HepG2 (cell line): Measurements from ENCODE around the gene STX10. TPM values are rescaled to one million over a fixed set of nuclear protein-coding genes. Genes with fewer than 3 reads are reported as not detected.

ENCODE experiments used
- BORCS8-MEF2B ChIP-seq: sonication (generic); formaldehyde crosslinking; IDR thresholded peaks from 2 replicates; pipeline ENCODE4 v1.8.0; 2022; ENCODE audit warnings: mild to moderate bottlenecking, missing genetic modification reagents
- CBX5 ChIP-seq: sonication (generic); formaldehyde crosslinking; IDR thresholded peaks from 2 replicates; pipeline ENCODE4 v1.4.0; 2020; ENCODE audit warnings: missing genetic modification reagents, borderline replicate concordance
- EP300 ChIP-seq, 3 experiments: sonication (generic) in 1 of 3; formaldehyde crosslinking in 1 of 3; IDR thresholded peaks; 2 replicates each; pipeline versions ENCODE4 v1.5.1 to v1.6.1; 2011 to 2020; ENCODE audit warnings: low read depth in 2 of 3, low read length in 2 of 3, borderline replicate concordance in 1 of 3, improper control_type of control experiment in 1 of 3, mild to moderate bottlenecking in 1 of 3, missing genetic modification reagents in 1 of 3, moderate library complexity in 1 of 3
- HDAC1 ChIP-seq: sonication (generic); formaldehyde crosslinking; IDR thresholded peaks from 2 replicates; pipeline ENCODE4 v1.5.1; 2020; ENCODE audit warnings: mild to moderate bottlenecking, missing genetic modification reagents
- HNF4G ChIP-seq, 2 experiments: sonication (generic) in 1 of 2; formaldehyde crosslinking in 1 of 2; IDR thresholded peaks; 2 replicates each; pipeline versions ENCODE4 v1.4.0 to v1.6.1; 2011 to 2020; ENCODE audit warnings: borderline replicate concordance in 2 of 2, low read depth in 2 of 2, mild to moderate bottlenecking in 2 of 2, low read length in 1 of 2, missing genetic modification reagents in 1 of 2, moderate library complexity in 1 of 2
- MED8 ChIP-seq: sonication (generic); formaldehyde crosslinking; IDR thresholded peaks from 2 replicates; pipeline ENCODE4 v1.8.1; 2023; ENCODE audit warnings: mild to moderate bottlenecking, missing genetic modification reagents; ENCODE audit not compliant: insufficient replicate concordance
- MEIS2 ChIP-seq: sonication (generic); formaldehyde crosslinking; IDR thresholded peaks from 2 replicates; pipeline ENCODE4 v1.9.0; 2021; ENCODE audit warnings: mild to moderate bottlenecking, missing genetic modification reagents
- NAIF1 ChIP-seq: sonication (generic); formaldehyde crosslinking; IDR thresholded peaks from 2 replicates; pipeline ENCODE4 v1.5.0; 2020; ENCODE audit warnings: mild to moderate bottlenecking, missing genetic modification reagents, borderline replicate concordance
- NR2C2 ChIP-seq: sonication (generic); formaldehyde crosslinking; IDR thresholded peaks from 2 replicates; pipeline ENCODE4 v1.4.0; 2020; ENCODE audit warnings: missing genetic modification reagents, mild to moderate bottlenecking, moderate library complexity, borderline replicate concordance
- NR2F6 ChIP-seq, 2 experiments: IDR thresholded peaks; 2 replicates each; pipeline ENCODE4 v1.6.1; 2016; ENCODE audit warnings: antibody characterized with exemption in 1 of 2, mild to moderate bottlenecking in 1 of 2
- POGZ ChIP-seq: sonication (generic); formaldehyde crosslinking; IDR thresholded peaks from 2 replicates; pipeline ENCODE4 v1.4.0; 2020; ENCODE audit warnings: mild to moderate bottlenecking, missing genetic modification reagents
- RORA ChIP-seq: sonication (generic); formaldehyde crosslinking; IDR thresholded peaks from 2 replicates; pipeline ENCODE4 v1.5.0; 2020; ENCODE audit warnings: mild to moderate bottlenecking, missing genetic modification reagents, moderate library complexity
- SOX5 ChIP-seq: IDR thresholded peaks from 2 replicates; pipeline ENCODE4 v1.6.1; 2016; ENCODE audit warnings: borderline replicate concordance
- ZBTB7B ChIP-seq: sonication (generic); formaldehyde crosslinking; IDR thresholded peaks from 2 replicates; pipeline ENCODE4 v1.4.0; 2020; ENCODE audit warnings: missing genetic modification reagents
- ZMAT3 ChIP-seq: sonication (generic); formaldehyde crosslinking; conservative IDR thresholded peaks from 2 replicates; pipeline ENCODE4 v1.7.0; 2021; ENCODE audit warnings: missing genetic modification reagents
- ZMYM3 ChIP-seq: sonication (generic); formaldehyde crosslinking; IDR thresholded peaks from 2 replicates; pipeline ENCODE4 v1.5.1; 2020; ENCODE audit warnings: mild to moderate bottlenecking, missing genetic modification reagents
- ZSCAN29 ChIP-seq: sonication (generic); formaldehyde crosslinking; conservative IDR thresholded peaks from 2 replicates; pipeline ENCODE4 v1.4.0; 2020; ENCODE audit warnings: mild to moderate bottlenecking, missing genetic modification reagents
- polyA plus RNA-seq, 8 experiments: library from polyadenylated mRNA; depleted of rRNA in 3 of 8; stranded (reverse) in 7 of 8; unstranded in 1 of 8; fragments of >200 nt; fragmentation: Illumina TruSeq in 4 of 8; extraction: Trizol in 4 of 8; gene quantifications; 2 replicates each; pipeline versions ENCODE4 v1.2.1 to v1.2.3, GENCODE V29; 2011 to 2016; ENCODE audit warnings: low read depth in 4 of 8, missing spikeins in 1 of 8, mixed read lengths in 1 of 8; ENCODE audit not compliant: insufficient read depth in 1 of 8
- total RNA-seq, 5 experiments: library from RNA; depleted of rRNA; stranded (reverse); fragments of >200 nt; fragmentation: Illumina TruSeq; extraction: Trizol; gene quantifications; 2 replicates each; pipeline ENCODE4 v1.2.3, GENCODE V29; 2016; ENCODE audit warnings: low read depth in 1 of 5
- TF ChIP-seq, protein P1 (sequence below): sonication (generic); formaldehyde crosslinking; IDR thresholded peaks from 2 replicates; pipeline ENCODE4 v1.5.1; 2020; ENCODE audit warnings: missing genetic modification reagents, mild to moderate bottlenecking, borderline replicate concordance
- TF ChIP-seq, protein P2 (sequence below), 2 experiments: sonication (generic) in 1 of 2; formaldehyde crosslinking in 1 of 2; IDR thresholded peaks; 2 replicates each; pipeline versions ENCODE4 v1.6.1 to v1.9.0; 2014 to 2022; ENCODE audit warnings: antibody characterized with exemption in 1 of 2, borderline replicate concordance in 1 of 2, inconsistent platforms in 1 of 2, low read depth in 1 of 2, missing genetic modification reagents in 1 of 2

STX10 gene
- total and polyA plus RNA-seq, 2 of the 13 experiments (the other 11 are each of a cell fraction or from before 2014, with no cell fraction given), result 47.9 to 66.4 TPM

DNA sequence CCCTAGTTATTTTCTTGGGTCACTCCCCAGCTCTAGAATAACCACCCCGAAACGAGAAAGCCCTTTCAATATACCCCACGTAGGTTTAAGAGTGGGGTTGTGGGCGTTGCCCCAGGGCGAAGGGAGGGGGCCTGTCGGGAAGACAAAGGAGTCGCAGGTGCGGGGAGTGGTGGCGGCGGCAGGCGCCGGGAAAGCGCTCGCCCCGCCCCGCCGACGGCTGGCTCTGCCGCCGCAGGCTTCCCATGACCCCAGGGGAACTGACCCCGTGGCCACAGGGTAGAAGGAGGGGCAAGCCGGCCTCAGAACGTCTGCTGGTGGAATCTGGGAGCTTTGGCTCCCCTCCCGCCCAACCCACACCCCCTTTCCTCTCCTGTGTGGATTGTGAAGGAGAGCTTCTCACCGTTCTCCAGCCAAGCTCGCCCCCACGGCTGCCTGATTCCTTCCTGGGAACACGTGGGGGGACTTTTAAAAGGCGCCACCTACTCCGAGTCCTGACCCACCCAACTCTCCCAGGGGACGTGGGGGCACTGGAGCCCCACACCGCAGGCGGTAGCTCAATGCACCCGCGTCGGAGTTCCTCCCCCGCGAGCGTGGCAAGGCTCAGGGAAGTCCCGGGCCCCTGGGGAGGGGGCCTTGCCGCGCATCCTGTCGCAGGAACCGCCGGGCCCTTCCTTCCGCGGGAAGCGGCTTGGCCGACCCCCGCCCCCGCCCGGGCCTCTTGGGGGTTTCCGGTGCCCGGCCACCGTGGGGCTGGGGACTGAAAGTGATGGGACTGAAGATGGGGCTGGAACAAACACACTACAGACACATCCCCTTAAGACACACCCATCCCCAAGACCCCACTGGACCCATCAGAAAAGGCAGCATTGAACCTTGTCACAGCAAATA is 5.5 kb upstream of the STX10 start (continued):
- TF ChIP-seq MED8 (CRISPR knock-in tag) (no peak), POGZ (peak; percentile 37; the same call in 1 of the 2 replicates), BORCS8-MEF2B (no peak), ZBTB7B (CRISPR knock-in tag) (peak; percentile 54; the same call in 1 of the 2 replicates), MEIS2 (CRISPR knock-in tag) (0 out of 2 replicates have a peak, but pooled peaks have one; percentile 7), RORA (CRISPR knock-in tag) (no peak), NAIF1 (0 out of 2 replicates have a peak, but pooled peaks have one; percentile 58), SOX5 (CRISPR knock-in tag) (peak; percentile 64; the same call in 1 of the 2 replicates), NR2F6 (IDR thresholded peaks at IDR 0.05) (peak; percentile 28), NR2F6 (CRISPR knock-in tag; IDR thresholded peaks at IDR 0.05) (peak; percentile 78), CBX5 (CRISPR knock-in tag) (no peak), ZSCAN29 (CRISPR knock-in tag) (peak; percentile 47; the same call in 1 of the 2 replicates), NR2C2 (CRISPR knock-in tag) (peak; percentile 68; the same call in 1 of the 2 replicates), ZMYM3 (CRISPR knock-in tag) (peak; percentile 67; the same call in 1 of the 2 replicates), ZMAT3 (CRISPR knock-in tag) (0 out of 2 replicates have a peak, but pooled peaks have one; percentile 38), HDAC1 (CRISPR knock-in tag) (peak; percentile 71), EP300 (IDR thresholded peaks at IDR 0.05; ENCODE audit: low read depth in 2 of 2, low read length in 2 of 2) (peak in 1 of 2 experiments; percentile 33; a peak in 2 of 4 replicates), EP300 (CRISPR knock-in tag; IDR thresholded peaks at IDR 0.05; ENCODE audit: borderline replicate concordance) (no peak), HNF4G (IDR thresholded peaks at IDR 0.05; ENCODE audit: borderline replicate concordance, low read depth, low read length) (no peak), HNF4G (CRISPR knock-in tag; IDR thresholded peaks at IDR 0.05; ENCODE audit: borderline replicate concordance, low read depth) (no peak; the same call in 1 of the 2 replicates)
- TF ChIP-seq, protein P1, sequence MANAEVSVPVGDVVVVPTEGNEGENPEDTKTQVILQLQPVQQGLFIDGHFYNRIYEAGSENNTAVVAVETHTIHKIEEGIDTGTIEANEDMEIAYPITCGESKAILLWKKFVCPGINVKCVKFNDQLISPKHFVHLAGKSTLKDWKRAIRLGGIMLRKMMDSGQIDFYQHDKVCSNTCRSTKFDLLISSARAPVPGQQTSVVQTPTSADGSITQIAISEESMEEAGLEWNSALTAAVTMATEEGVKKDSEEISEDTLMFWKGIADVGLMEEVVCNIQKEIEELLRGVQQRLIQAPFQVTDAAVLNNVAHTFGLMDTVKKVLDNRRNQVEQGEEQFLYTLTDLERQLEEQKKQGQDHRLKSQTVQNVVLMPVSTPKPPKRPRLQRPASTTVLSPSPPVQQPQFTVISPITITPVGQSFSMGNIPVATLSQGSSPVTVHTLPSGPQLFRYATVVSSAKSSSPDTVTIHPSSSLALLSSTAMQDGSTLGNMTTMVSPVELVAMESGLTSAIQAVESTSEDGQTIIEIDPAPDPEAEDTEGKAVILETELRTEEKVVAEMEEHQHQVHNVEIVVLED (CRISPR knock-in tag), result 0 out of 2 replicates have a peak, but pooled peaks have one; percentile 21
- TF ChIP-seq, protein P2, sequence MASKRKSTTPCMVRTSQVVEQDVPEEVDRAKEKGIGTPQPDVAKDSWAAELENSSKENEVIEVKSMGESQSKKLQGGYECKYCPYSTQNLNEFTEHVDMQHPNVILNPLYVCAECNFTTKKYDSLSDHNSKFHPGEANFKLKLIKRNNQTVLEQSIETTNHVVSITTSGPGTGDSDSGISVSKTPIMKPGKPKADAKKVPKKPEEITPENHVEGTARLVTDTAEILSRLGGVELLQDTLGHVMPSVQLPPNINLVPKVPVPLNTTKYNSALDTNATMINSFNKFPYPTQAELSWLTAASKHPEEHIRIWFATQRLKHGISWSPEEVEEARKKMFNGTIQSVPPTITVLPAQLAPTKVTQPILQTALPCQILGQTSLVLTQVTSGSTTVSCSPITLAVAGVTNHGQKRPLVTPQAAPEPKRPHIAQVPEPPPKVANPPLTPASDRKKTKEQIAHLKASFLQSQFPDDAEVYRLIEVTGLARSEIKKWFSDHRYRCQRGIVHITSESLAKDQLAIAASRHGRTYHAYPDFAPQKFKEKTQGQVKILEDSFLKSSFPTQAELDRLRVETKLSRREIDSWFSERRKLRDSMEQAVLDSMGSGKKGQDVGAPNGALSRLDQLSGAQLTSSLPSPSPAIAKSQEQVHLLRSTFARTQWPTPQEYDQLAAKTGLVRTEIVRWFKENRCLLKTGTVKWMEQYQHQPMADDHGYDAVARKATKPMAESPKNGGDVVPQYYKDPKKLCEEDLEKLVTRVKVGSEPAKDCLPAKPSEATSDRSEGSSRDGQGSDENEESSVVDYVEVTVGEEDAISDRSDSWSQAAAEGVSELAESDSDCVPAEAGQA (IDR thresholded peaks at IDR 0.05; ENCODE audit: low read depth), result 0 out of 2 replicates have a peak, but pooled peaks have one; percentile 18
- TF ChIP-seq, protein P2 (CRISPR knock-in tag; IDR thresholded peaks at IDR 0.05; ENCODE audit: borderline replicate concordance), result no peak
